CD1c-positive myeloid dendritic cell (primary cell): ENCODE measurements around the gene VASH2.
A peak's percentile ranks its signal among the peaks of the same experiment; 100 is the strongest.
"Not testable (repeated sequence)": the region's sequence is repeated elsewhere in the genome, so short reads cannot be mapped to it uniquely, and the experiment has no call there.

Experiments used
- DNase-seq: peaks from one replicate; pipeline ENCODE4 v3.0.0-alpha.2; 2016; ENCODE audit errors: extremely low spot score

Gene VASH2

DNA sequence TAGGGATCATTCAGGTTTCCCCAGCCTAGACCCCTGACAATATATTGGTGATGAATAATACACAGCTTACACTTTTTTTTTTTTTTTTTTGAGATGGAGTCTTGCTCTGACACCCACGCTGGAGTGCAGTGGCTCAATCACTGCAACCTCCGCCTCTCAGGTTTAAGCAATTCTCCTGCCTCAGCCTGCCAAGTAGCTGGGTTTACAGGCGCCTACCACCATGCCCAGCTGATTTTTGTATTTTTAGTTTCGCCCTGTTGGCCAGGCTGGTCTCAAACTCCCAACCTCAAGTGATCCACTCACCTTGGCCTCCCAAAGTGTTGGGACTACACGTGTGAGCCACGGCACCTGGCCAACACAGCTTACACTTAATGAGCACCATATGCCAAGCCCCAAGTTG, 7.2 kb downstream of the VASH2 start:
- no peak for DNase-seq

DNA sequence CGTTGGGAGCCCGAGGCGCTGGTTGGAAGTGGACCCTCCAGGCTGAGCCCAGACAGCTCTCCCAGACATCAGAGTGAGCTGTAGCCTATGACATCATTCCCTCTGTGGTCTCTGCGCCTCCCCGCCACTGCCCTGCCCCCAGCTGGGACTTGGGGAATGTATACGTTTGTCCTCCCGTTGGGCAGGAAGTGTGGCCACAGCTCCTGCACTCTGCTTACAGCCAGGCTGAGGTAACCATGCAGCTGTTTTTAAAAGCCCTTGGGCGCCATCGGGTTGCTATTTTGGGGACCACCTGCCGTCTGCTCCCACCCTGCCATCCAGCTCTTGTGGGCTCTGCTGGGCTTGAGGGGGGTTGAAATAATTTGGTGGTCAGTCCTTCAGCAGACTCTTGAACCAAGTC, 7.8 kb downstream of the VASH2 start:
- no peak for DNase-seq

DNA sequence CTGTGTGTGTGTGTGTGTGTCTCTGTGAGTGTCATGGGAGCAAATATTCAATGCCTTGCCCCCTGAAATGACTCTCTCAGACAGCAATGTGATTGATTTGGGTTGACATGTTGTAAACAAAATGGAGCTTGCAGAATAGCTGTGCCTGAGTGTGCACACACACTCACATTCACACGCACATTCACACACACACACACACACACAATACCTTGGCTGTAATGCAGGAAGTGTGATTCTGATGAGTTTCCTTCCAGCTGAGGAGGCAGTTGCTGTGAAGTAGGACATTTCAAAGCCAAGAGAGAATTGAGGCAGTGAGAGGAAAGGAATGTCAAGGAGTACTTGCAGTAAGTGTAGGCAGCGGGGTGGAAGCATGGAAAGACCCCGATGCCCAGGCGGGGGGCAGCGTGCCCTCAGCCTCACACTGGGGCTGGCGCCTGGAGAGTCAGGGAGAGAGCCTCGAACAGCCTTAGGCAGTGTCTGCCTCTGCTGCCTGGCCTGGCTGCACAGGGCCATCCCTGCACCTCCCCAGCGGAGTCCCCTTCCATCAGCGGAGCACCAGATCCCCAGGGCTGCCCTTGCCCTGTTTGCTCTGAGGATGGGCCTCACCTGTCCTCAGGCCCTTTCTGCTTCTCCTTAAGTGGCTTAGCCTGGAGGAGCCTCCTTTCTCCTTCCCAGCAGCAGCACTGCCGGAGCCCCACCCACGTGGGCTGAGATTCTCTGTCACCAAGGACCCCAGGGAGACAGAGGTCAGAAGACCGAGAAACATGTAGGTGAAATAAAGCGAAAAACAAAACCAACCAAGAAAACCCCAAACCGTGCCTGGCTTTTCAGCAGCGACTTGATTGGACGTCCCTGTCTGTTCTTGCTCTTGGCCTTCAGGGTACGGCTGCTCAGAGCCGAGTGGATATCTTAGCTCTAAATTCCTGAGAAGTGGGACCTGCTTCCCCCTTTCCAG, 9.2 kb downstream of the VASH2 start:
- DNase-seq: no peak

DNA sequence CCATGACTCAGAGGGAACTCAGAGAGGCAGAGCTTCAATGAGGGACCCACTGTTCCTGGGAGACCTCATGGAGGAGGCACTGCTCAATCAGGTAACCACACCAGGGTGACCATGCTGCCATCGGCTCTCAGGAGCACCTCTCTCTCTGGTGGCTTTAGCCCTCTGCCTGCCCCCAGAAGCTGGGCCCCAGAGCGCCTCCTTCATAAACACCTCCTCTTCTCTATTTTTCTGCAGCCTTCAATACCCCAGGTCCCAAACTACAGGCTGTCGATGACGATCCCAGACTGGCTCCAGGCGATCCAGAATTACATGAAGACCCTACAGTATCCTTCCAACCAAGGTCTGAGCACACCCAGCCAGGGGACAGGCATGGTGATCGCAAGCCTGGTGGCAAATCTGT, 10.6 kb downstream of the VASH2 start:
- no peak for DNase-seq

DNA sequence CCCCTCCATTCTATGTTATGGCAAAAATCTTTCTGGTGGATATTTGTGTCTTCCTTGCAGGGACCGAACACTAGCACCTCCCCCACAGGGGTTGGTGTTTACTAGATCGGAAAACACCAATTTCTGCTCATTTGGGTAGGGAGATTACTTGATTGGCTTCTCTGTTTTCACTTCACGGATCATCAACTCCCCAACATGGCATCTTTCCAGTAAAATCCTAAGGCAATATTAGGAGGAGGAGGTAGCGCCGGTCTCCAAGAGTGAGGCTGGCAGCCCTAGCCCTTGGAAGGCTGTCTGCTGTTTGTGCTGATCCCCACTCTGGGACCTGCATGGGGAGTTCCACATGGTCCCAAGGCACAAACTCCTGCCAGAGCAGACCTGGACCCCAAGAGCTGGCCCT, 12.2 kb downstream of the VASH2 start:
- no peak for DNase-seq

DNA sequence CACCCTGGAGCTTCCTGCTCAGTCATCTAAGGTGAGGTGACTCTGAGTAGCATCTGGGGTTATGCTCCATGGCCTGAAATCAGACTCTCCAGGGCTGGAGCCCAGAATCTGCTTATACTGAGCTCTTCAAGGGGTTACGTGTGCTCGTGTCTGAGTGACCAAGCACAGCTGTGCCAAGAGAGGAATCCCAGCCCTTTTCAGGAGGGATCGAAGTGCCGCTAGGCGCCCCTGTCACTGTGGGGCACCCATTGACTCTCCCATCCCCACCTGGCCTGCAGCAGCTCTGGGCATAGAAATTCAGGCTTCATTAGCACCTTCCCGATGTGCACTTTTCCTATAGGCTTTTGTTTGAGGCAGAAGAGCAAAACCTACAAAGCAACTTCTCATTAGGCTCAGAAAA, 13.8 kb downstream of the VASH2 start:
- no peak for DNase-seq

DNA sequence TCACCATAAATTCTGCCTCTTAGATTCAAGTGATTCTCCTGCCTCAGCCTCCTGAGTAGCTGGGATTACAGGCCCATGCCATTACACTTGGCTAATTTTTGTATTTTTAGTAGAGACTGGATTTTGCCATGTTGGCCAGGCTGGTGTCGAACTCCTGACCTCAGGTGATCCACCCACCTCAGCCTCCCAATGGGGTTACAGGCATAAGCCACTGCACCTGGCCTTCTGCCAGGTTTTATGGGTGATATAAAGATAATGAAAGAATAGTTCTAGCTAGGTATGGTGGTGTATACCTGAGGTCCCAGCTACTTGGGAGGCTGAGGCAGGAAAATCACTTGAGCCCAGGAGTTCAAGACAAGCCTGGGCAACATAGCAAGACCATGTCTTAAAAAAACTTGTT, 14.7 kb downstream of the VASH2 start:
- DNase-seq: not testable (repeated sequence)

DNA sequence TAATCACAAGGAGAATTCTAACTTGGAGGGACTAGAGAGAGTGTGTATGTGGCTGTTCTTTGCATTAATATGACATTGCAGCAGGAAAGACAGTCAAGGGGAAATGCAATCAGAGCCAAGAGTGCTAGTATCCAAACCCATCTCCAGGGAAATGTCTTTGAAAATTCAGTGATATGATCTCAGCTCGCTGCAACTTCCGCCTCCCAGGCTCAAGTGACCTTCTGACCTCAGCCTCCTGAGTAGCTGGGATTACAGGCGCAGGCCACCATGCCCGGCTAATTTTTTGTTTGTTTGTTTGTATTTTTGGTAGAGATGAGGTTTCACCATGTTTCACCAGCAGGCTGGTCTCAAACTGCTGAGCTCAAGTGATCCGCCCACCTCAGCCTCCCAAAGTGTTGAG, 16.3 kb downstream of the VASH2 start:
- no peak for DNase-seq

DNA sequence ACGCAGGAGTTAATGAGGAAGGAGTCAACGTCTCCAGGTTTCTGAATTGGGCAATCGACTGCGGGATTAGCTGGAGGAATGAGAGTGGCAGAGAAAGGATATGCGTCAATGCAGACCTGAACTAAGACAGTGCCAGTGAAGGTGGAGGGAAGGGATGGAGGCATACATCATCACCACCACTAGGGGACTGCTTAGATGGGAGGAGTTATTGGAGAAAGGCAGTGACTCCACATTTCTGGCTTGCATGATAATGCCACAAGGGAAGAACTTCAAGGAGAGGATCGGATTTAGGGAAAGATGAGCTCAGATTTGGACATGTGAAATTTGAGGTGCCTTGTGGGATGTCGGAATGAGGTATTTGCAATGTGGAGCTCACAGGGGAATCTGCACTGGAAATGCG, 17.5 kb downstream of the VASH2 start:
- peak; percentile 21 for DNase-seq

DNA sequence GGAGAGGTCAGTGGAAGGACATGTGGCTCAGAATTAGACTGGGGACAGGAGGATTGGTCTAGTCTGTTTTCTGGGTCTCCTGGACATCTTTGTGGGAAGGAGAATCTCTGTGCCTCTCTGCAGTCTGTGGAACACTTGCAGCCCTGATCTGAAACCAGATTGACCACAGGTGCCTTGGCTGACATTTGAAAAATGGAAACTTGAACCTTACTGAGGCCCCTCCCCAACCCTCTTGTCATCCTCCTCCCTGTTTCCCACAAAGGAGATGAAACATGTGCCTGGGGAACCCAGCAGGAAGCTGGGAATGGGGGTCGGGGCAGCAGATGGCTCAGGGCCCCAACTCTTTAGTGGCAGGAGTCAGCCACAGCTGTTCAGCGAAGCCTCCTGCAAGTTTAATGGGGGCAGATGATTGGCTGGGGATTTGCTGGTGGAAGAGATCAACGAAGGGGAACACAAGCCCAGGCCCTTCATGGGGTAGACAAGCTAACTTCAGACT, 18.1 kb downstream of the VASH2 start:
- DNase-seq: no peak

DNA sequence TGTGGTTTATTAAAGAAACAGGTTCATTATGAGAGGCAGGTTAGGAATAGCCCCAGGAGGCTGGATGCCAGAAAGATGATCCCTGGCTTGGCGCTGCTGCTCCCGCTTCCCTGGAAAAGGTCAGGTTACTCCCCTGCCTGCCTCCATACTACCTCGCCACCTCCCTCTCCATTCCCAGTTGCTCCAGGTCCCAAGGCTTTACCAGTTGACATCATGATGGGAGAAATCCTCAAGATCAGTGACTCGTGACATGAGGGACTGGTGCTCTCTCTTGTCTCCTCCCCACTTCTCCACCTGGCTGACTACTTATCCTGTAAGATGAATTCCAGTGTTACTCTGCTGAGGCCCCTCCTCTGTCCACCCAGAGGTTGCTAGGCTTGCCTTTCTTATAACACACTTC, 19.7 kb downstream of the VASH2 start:
- DNase-seq: no peak

DNA sequence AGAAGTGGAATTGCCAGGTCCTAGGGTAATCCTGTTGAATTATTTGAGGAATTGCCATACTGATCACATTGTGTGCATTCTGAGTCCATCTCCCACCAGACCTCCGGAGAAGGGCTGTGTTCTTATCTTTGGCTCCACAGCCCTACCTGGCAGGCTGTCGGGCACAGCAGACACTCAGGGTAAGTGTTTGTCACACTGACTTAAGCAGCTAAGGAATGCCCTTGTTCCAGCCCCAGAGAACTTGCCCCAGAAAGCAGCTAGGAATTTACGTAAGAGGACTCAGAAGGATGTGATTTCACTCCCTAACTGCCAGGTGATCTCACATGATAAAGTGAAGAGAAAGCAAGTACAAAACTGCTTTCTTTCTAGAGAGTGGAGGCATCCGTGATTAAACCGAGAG, 21.0 kb downstream of the VASH2 start:
- DNase-seq: no peak

DNA sequence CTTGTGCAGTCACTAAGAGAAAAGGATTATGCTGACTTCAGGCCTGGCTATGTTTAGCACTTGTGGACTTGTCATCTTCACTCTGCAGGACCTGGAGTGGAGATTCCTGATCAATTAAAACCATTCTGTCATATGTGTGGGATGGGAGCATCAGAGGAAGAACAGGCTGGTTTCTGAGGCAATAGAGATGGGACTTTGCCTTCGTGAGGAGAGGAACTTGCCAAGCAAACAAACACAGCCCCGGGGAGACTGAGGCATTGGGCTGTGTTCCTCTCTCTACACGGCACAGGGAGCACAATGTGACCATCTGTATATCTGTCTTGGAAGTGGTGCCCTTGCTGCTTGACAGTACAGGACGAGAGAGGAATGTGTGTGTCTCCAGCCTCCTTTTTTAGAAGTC, 23.1 kb downstream of the VASH2 start:
- no peak for DNase-seq

DNA sequence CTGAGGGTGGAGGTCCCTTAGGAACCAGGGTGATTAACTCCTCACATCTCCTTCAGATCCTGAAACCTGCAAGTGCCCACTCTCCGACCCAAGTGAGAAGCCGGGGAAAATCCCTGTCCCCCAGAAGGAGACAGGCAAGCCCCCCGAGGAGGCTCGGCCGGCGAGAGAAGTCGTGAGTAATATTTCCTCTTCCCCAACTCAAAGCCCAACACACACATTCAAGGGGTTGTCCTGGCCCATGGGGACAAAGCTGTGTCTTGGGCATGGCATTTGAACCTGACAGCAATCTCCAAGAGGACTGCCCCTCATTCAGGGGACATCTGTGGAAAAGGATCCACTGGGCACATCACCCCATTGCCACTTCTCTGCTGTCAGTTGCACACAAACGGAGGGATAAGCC, 23.6 kb downstream of the VASH2 start:
- DNase-seq: no peak

DNA sequence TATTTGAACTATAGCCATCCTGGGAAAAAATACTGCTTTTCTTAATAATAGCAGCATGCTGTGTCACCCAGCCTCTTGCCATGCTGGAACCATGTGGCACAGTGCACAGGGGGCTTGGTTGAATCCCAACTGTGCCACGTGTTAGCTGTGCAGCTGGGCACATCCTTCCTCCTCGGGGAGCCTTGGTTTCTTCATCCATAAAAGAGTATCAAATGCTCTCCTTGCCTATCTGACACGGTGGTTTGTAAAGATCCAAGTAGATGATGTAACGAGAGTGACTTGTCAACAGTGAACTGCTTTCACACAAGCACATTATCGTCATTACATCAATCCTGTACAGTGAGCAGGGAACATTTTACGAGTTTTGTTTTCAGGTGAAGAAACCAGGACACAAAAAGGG, 24.4 kb downstream of the VASH2 start:
- no peak for DNase-seq

DNA sequence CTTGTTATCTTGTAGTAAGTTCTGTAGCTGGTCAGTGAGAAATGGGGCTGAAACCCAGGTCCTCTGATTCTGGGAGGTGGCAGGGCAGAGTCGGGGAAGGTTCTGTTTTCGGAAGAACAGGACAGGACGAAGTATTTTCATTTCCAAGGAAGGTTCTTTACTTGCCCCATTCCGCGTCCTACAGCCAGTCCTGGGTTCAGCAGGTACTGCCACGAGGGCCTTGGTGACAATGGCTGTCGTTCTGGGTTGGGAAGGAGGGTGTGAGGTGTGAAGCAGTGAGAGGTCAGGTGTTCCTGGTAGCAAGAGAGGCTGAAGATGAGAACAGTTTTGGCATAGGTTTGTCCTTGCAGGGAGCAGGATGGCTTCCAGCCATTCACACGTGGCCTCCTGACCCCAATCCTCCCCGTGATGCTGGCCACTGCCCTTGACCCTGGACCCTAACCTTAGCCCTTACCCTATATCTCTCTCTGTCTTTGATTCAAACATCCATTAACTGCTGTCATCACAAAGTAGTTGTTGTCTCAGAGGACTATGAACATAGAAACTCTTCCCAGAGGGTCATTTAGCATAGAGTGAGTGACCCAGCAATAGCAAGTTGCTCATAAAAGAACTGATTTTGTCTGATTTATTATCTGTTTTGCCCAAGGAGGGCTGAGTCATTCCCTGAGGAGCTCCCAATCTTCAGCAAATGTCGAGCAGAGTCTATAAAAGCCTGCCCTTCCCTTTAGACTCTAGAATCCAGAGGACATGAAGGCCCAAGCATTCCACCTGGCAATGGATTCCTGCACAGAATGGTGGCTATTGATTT, 25.0 kb downstream of the VASH2 start:
- DNase-seq: no peak

DNA sequence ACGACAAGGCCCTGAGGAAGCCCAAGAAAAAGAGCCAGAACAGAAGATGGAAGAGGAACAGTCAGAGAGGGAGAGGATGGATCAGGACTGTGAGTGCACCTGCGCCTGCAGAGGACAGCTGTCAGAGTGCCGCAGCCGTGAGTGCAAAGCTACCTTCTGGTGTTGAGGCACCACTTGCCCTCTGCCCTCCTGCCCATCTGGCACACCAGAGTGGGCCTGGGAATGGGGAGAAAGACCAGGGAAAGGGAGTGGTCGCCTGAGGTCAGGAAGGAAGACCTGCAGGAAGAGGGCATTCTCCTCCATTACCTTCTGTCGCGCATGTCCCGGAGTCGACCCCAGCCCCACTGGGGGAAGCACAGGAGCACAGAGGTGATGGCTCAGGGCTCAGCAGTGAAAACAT, 26.2 kb downstream of the VASH2 start:
- no peak for DNase-seq

DNA sequence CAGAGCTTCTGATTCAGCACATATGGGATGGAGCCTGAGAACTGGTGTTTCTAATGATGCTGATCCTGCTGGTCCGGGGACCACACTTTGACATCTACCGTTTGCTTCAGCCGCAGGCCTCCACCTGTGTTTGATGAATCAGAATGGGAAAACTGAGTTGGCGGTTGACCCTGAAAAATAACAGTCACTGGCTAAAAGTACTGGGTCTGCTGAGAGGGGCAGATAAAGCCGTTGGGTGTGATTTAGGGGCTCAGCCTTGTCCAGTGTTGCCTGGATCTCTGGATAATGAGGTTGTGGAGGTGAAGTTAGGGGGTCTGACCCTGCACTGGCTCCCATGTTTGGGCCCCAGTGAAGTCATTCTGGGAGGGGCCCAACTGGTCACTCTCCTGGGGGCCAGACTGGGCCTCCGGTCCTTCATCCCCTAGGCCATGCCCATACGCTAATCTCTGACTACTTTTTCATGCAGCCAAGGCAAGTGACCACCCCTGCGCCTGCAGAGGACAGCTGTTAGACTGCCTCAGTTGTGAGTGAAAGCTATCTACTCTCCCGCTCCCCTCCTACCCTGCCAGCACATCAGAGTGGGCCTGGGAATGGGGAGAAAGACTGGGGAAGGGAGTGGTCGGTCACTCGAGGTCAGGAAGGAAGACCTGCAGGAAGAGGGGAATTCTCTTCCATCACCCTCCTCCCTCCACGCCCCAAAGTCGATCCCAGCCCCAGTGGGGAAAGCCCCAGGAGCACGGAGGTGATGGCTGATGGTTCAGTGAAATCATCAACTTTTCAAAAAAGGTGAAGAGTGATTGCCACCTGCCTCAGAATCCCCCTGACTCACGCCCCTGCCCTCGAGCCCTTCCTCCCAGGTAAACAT, 27.7 kb downstream of the VASH2 start:
- no peak for DNase-seq

DNA sequence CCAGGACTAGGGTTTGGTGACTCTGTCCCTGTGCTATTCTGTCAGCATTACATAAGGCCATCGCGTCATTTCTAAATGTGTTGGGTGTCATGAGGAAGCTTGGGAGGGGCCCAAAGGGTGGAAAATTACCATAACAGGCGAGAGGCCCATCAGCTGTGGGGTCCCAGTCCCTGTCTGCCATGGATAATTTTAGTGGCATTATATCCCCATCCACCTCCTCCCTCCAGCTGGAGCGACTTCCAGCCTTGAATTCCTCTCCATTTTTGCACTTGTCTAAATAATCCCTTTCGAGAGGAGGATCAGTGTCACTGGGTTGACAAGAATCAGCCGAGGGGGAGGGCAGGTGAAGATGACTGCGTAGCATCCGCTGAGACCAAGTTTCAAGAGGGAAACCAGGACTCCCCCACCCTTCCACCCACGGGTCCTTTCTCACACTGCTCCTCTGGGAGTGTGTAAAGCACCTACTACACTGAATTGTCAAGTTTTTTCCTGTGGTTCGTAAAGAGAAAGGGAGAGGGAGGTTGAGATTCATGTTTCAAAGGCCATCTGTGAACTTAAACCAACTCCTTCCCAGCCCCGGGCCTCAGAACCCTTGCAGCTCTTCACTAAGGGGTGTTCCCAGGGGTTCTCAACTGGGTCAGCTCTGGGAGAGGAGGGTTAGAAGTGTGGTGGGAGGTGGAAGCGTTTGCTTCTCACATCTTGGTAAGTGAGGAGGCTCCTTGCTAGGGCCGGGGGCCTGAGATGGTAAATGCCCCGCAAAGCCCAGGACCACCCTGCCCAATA, 29.2 kb downstream of the VASH2 start:
- no peak for DNase-seq

DNA sequence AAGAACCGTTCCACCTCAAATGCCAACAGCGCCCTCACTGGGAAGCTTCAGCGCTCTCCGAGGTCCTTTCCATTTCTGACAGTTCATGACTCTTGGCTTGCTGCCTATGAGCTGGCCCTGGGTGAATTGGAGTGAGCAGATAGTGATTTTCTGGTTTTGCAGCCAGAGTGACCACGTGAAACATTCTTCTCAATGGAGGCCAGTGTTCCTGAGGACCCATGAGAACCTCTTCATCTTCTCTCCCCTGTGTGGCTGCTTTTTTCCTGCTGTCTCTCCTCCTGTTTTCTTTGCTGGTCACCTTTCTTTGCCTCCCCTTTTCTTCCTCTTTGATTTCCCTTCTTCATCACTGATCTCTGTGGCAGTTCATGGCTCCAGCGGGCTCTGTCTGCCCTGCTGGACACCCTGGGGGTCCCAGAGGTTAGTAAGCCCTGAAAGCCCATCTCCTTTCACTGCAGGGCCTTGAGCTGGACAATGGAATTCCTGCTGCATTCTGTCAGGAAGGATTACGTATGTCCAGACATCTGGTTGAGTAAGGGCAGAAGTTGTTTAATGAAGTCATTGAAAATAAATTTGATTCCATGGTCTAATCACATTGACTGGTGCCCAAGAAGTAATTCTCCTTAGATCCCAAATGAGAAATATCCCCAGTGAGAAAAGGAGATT, 29.9 kb downstream of the VASH2 start:
- DNase-seq: no peak
